H9 (cell line): ENCODE results near the gene ARHGAP12. TPM values are rescaled to one million over a fixed set of nuclear protein-coding genes. Genes with fewer than 3 reads are reported as not detected.

Experiments
- DNase-seq: peaks from one replicate; pipeline ENCODE4 v3.0.0-alpha.2; 2017
- H2AFZ ChIP-seq: one replicate; pipeline ENCODE4 v1.6.1; 2013; ENCODE audit warnings: mild to moderate bottlenecking, low read length, control low read depth, moderate library complexity
- H2AK5ac ChIP-seq: 2 replicates; pipeline ENCODE4 v1.6.1; 2013; ENCODE audit warnings: low read length, control low read depth, mixed read lengths; ENCODE audit not compliant: insufficient read length
- H2BK120ac ChIP-seq: one replicate; pipeline ENCODE4 v1.6.1; 2013; ENCODE audit warnings: low read depth, mild to moderate bottlenecking, low read length, control low read depth, inconsistent platforms; ENCODE audit not compliant: poor library complexity, severe bottlenecking
- H2BK12ac ChIP-seq: 2 replicates; pipeline ENCODE4 v1.6.1; 2013; ENCODE audit warnings: low read length, control low read depth, mixed read lengths, low read depth; ENCODE audit not compliant: insufficient read length
- H2BK15ac ChIP-seq: 2 replicates; pipeline ENCODE4 v1.6.1; 2013; ENCODE audit warnings: low read depth, low read length, control low read depth
- H2BK20ac ChIP-seq: one replicate; pipeline ENCODE4 v1.6.1; 2013; ENCODE audit warnings: low read depth, mild to moderate bottlenecking, low read length, control low read depth, inconsistent platforms; ENCODE audit not compliant: poor library complexity, severe bottlenecking
- H2BK5ac ChIP-seq: 2 replicates; pipeline ENCODE4 v1.6.1; 2013; ENCODE audit warnings: low read length, control low read depth, mixed read lengths; ENCODE audit not compliant: insufficient read length
- H3K14ac ChIP-seq: 2 replicates; pipeline ENCODE4 v1.6.1; 2013; ENCODE audit warnings: low read length, control low read depth; ENCODE audit not compliant: insufficient read depth
- H3K18ac ChIP-seq: 2 replicates; pipeline ENCODE4 v1.6.1; 2013; ENCODE audit warnings: low read depth, mild to moderate bottlenecking, mixed read lengths, low read length, control low read depth; ENCODE audit not compliant: insufficient read length
- H3K23ac ChIP-seq: 2 replicates; pipeline ENCODE4 v1.6.1; 2013; ENCODE audit warnings: low read length, control low read depth, mixed read lengths, low read depth; ENCODE audit not compliant: insufficient read length
- H3K23me2 ChIP-seq: 2 replicates; pipeline ENCODE4 v1.6.1; 2013; ENCODE audit warnings: low read depth, mild to moderate bottlenecking, mixed read lengths, low read length, control low read depth; ENCODE audit not compliant: insufficient read length, poor library complexity, severe bottlenecking
- H3K27ac ChIP-seq: 2 replicates; pipeline ENCODE4 v1.5.1; 2013; ENCODE audit warnings: low read length, control low read depth, mixed read lengths, low read depth; ENCODE audit not compliant: insufficient read length
- H3K27me3 ChIP-seq: 2 replicates; pipeline ENCODE4 v1.6.1; 2013; ENCODE audit warnings: low read length, control low read depth, inconsistent platforms; ENCODE audit not compliant: insufficient read depth
- H3K4ac ChIP-seq: 2 replicates; pipeline ENCODE4 v1.6.1; 2013; ENCODE audit warnings: low read depth, mild to moderate bottlenecking, control low read depth, inconsistent platforms, low read length, moderate library complexity
- H3K4me1 ChIP-seq: 2 replicates; pipeline ENCODE4 v1.6.1; 2013; ENCODE audit warnings: low read length, control low read depth, inconsistent platforms; ENCODE audit not compliant: insufficient read depth
- H3K4me2 ChIP-seq: 2 replicates; pipeline ENCODE4 v1.6.1; 2013; ENCODE audit warnings: low read length, control low read depth, mixed read lengths; ENCODE audit not compliant: insufficient read length, insufficient read depth
- H3K56ac ChIP-seq: 2 replicates; pipeline ENCODE4 v1.6.1; 2013; ENCODE audit warnings: low read depth, mild to moderate bottlenecking, mixed read lengths, low read length, control low read depth; ENCODE audit not compliant: insufficient read length
- H3K79me1 ChIP-seq: 2 replicates; pipeline ENCODE4 v1.6.1; 2013; ENCODE audit warnings: low read depth, mild to moderate bottlenecking, moderate library complexity, low read length, control low read depth, inconsistent platforms; ENCODE audit not compliant: insufficient read depth, poor library complexity, severe bottlenecking
- H3K79me2 ChIP-seq: 2 replicates; pipeline ENCODE4 v1.6.1; 2013; ENCODE audit warnings: low read length, control low read depth, inconsistent platforms; ENCODE audit not compliant: insufficient read depth
- H3K9ac ChIP-seq: 2 replicates; pipeline ENCODE4 v1.6.1; 2013; ENCODE audit warnings: low read length, control low read depth, mixed read lengths; ENCODE audit not compliant: insufficient read length; ENCODE audit errors: extremely low read depth
- H3K9me3 ChIP-seq: one replicate; pipeline ENCODE4 v1.6.1; 2013; ENCODE audit warnings: low read depth, low read length, inconsistent platforms; ENCODE audit not compliant: control insufficient read depth
- H3T11ph ChIP-seq: one replicate; pipeline ENCODE4 v1.6.1; 2013; ENCODE audit warnings: mild to moderate bottlenecking, low read length, control low read depth, inconsistent platforms
- H4K20me1 ChIP-seq: one replicate; pipeline ENCODE4 v1.6.1; 2013; ENCODE audit not compliant: control insufficient read depth, insufficient read length, insufficient read depth
- H4K5ac ChIP-seq: 2 replicates; pipeline ENCODE4 v1.6.1; 2013; ENCODE audit warnings: low read depth, mild to moderate bottlenecking, mixed read lengths, low read length, control low read depth; ENCODE audit not compliant: insufficient read length
- H4K8ac ChIP-seq: replicated peaks from 2 replicates; pipeline ENCODE4 v1.6.1; 2013; ENCODE audit warnings: low read length, control low read depth, mixed read lengths, low read depth; ENCODE audit not compliant: insufficient read length
- H4K91ac ChIP-seq: 2 replicates; pipeline ENCODE4 v1.6.1; 2013; ENCODE audit warnings: low read depth, mild to moderate bottlenecking, moderate library complexity, mixed read lengths, low read length, control low read depth; ENCODE audit not compliant: insufficient read length
- H3K27ac Mint-ChIP-seq, 3 experiments: 2 replicates in 2 of 3; 3 replicates in 1 of 3; pipeline ENCODE4 v1.8.0; 2020 to 2021; ENCODE audit warnings: mixed read lengths in 3 of 3, mild to moderate bottlenecking in 1 of 3, moderate library complexity in 1 of 3
- H3K27me3 Mint-ChIP-seq: 2 replicates; pipeline ENCODE4 v1.8.0; 2021; ENCODE audit warnings: low read depth, mild to moderate bottlenecking, moderate library complexity, mixed read lengths
- H3K36me3 Mint-ChIP-seq, 3 experiments: 2 replicates in 2 of 3; 3 replicates in 1 of 3; pipeline ENCODE4 v1.8.0; 2020 to 2021; ENCODE audit warnings: low read depth in 3 of 3, mixed read lengths in 3 of 3; ENCODE audit not compliant: insufficient read depth in 1 of 3
- H3K4me1 Mint-ChIP-seq, 2 experiments: 2 replicates each; pipeline ENCODE4 v1.8.0; 2020; ENCODE audit warnings: mixed read lengths in 2 of 2
- H3K4me3 Mint-ChIP-seq, 2 experiments: 2 replicates in 1 of 2; 3 replicates in 1 of 2; pipeline ENCODE4 v1.8.0; 2020 to 2021; ENCODE audit warnings: mild to moderate bottlenecking in 2 of 2, mixed read lengths in 2 of 2, moderate library complexity in 1 of 2
- H3K9me3 Mint-ChIP-seq, 2 experiments: 2 replicates in 1 of 2; 3 replicates in 1 of 2; pipeline ENCODE4 v1.8.0; 2020; ENCODE audit warnings: mild to moderate bottlenecking in 2 of 2, mixed read lengths in 2 of 2, moderate library complexity in 1 of 2
- WGBS: extraction: QIAGEN DNeasy Blood & Tissue Kit; methylation state at CpG from one replicate; pipeline ENCODE4 v1.1.7; 2013; ENCODE audit warnings: missing lambda C conversion rate, low lambda C conversion rate, mixed read lengths; ENCODE audit not compliant: insufficient read length; ENCODE audit errors: extremely low coverage; 5-methylcytosine and 5-hydroxymethylcytosine counted together
- total RNA-seq: library from RNA; stranded (reverse); gene quantifications from 2 replicates; pipeline ENCODE4 v1.2.1, GENCODE V29; 2021
- TF ChIP-seq, protein P1 (sequence below): fragments of 200-600 bp; sonication (generic); conservative IDR thresholded peaks from 3 replicates; pipeline ENCODE4 v1.8.0; 2021; ENCODE audit warnings: antibody characterized with exemption, mild to moderate bottlenecking

Gene ARHGAP12
- total RNA-seq, 1 experiment from 2014 or later = 34.3 TPM

DNA sequence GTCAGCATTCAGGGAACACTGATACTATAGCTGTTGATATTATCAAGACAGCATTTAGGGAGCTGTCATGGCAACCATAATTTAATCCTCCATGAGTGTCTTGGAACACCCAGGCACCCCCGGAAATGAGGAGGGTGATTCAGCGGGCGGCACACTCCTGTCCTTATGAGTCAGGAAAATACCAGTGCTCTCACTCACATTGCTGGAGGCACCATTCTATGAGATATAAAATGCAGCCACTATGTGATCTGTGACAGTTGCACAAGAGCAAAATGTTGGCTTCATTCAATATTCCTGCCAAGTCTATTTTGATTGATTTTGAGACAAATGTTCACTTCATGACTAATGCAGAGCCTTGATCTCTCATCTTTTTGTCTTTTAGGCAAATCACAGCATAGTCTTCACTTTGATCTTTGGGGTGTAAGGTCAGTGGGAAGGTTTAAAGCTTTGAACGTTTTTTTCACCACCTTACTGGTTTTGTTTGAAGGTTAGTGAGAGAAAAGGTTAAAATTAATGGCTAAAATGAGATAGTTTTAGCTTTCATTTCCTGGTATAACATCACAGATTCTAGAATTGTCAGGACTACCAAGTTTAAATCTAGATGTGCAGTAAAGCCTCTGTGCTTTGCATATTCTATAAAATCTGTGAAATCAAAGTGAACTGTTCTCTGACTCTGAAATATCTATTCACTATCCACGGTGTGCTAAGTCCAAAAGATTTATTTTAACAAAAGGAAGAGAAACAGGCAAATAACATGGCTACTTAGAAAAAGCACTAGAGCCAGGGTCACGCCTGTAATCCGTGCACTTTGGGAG, 12.4 kb upstream of the ARHGAP12 start:
- Histone ChIP-seq H2BK120ac (no peak overlapping the region), H3K4me2 (no peak overlapping the region), H3K4me1 (peaks cover 8% of the 10 kb centered on the region; the same call in 1 of the 2 replicates), H4K91ac (no peak overlapping the region), H2BK5ac (no peak overlapping the region), H2AFZ (no peak overlapping the region), H2BK12ac (no peak overlapping the region), H4K20me1 (no peaks in the 10 kb centered on the region), H2BK15ac (no peak overlapping the region), H3K79me2 (no peaks in the 10 kb centered on the region), H3K9ac (no peak overlapping the region), H3K23me2 (no peaks in the 10 kb centered on the region), H4K5ac (no peak overlapping the region), H3K9me3 (no peaks in the 10 kb centered on the region), H3T11ph (no peak overlapping the region), H3K18ac (no peak overlapping the region), H2AK5ac (no peak overlapping the region), H3K27ac (no peak overlapping the region), H3K14ac (no peak overlapping the region), H3K23ac (no peak overlapping the region), H2BK20ac (no peak overlapping the region), H3K56ac (no peak overlapping the region), H3K79me1 (no peaks in the 10 kb centered on the region), H3K4ac (no peak overlapping the region), H4K8ac (no peak overlapping the region), H3K27me3 (no peaks in the 10 kb centered on the region)
- peaks cover 13 to 20% of the 10 kb centered on the region in 2 experiments for H3K4me1 Mint-ChIP-seq
- no CpG with 5 or more reads among the region's 7 CpGs for WGBS
- H3K27me3 Mint-ChIP-seq = no peaks in the 10 kb centered on the region
- no peaks in the 10 kb centered on the region for H3K9me3 Mint-ChIP-seq
- no peaks in the 10 kb centered on the region for H3K36me3 Mint-ChIP-seq
- H3K27ac Mint-ChIP-seq = no peak overlapping the region
- DNase-seq = no peak
- TF ChIP-seq, protein P1, sequence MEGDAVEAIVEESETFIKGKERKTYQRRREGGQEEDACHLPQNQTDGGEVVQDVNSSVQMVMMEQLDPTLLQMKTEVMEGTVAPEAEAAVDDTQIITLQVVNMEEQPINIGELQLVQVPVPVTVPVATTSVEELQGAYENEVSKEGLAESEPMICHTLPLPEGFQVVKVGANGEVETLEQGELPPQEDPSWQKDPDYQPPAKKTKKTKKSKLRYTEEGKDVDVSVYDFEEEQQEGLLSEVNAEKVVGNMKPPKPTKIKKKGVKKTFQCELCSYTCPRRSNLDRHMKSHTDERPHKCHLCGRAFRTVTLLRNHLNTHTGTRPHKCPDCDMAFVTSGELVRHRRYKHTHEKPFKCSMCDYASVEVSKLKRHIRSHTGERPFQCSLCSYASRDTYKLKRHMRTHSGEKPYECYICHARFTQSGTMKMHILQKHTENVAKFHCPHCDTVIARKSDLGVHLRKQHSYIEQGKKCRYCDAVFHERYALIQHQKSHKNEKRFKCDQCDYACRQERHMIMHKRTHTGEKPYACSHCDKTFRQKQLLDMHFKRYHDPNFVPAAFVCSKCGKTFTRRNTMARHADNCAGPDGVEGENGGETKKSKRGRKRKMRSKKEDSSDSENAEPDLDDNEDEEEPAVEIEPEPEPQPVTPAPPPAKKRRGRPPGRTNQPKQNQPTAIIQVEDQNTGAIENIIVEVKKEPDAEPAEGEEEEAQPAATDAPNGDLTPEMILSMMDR = no peak
- no peak overlapping the region for H3K4me3 Mint-ChIP-seq
